Breast epithelium (tissue), 3 donors: ENCODE results near the gene PRIM2.

Experiments
- POLR2A ChIP-seq: fragments of 450-650 bp; IDR thresholded peaks from one replicate; pipeline ENCODE4 v1.6.1; 2016; ENCODE audit warnings: antibody characterized with exemption, mild to moderate bottlenecking, moderate library complexity
- POLR2AphosphoS5 ChIP-seq, 3 donors: sonication (generic); formaldehyde crosslinking; IDR thresholded peaks; one replicate each; pipeline ENCODE4 v1.6.1; 2017; ENCODE audit warnings: antibody characterized with exemption in 3 of 3
- TF ChIP-seq, protein P1 (sequence below), 3 donors: fragments of 450-650 bp; IDR thresholded peaks; one replicate each; pipeline ENCODE4 v1.5.1; 2016 to 2017; ENCODE audit warnings: antibody characterized with exemption in 3 of 3, mild to moderate bottlenecking in 3 of 3, moderate library complexity in 3 of 3

DNA sequence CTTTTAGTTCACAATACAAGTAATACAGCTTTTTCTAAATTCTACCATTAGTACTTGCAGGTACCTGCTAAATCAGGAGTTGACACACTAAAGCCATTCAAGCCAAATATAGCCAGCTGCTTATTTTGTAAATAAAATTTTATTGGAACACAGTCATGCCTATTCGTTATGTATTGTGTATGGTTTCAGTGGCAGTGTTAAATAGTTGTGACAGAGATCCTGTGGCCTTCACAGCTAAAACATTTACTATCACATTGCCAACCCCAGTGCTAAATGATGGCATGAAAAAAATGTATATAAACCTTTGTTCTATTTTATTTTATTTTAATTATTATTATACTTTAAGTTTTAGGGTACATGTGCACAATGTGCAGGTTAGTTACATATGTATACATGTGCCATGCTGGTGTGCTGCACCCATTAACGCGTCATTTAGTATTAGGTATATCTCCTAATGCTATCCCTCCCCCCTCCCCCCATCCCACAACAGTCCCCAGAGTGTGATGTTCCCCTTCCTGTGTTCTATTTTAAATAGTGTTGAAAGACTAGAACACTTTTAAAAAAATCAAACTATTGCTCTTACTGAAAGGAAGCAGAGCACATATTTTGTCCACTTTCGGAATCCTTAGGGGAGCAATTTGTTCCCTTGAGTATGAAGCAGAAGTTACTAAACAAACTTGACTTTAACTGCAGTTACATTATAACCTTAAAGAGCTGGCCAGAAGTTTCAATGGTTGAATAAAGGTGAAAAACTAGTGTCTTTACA is 115.7 kb downstream of the PRIM2 start:
- TF ChIP-seq, protein P1, sequence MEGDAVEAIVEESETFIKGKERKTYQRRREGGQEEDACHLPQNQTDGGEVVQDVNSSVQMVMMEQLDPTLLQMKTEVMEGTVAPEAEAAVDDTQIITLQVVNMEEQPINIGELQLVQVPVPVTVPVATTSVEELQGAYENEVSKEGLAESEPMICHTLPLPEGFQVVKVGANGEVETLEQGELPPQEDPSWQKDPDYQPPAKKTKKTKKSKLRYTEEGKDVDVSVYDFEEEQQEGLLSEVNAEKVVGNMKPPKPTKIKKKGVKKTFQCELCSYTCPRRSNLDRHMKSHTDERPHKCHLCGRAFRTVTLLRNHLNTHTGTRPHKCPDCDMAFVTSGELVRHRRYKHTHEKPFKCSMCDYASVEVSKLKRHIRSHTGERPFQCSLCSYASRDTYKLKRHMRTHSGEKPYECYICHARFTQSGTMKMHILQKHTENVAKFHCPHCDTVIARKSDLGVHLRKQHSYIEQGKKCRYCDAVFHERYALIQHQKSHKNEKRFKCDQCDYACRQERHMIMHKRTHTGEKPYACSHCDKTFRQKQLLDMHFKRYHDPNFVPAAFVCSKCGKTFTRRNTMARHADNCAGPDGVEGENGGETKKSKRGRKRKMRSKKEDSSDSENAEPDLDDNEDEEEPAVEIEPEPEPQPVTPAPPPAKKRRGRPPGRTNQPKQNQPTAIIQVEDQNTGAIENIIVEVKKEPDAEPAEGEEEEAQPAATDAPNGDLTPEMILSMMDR (IDR thresholded peaks at IDR 0.05): no peak
- TF ChIP-seq POLR2AphosphoS5 (IDR thresholded peaks at IDR 0.05) (no peak), POLR2A (no peak)
